ENCODE results near the gene APCDD1.

Gene APCDD1

GRCh38 chr18:10432781-10433180 is 21.7 kb upstream of the APCDD1 start:
- DNase-seq, result peak; percentile 69

- DNase-seq, result no peak
Measured at GRCh38 chr18:10436160-10436559, 18.3 kb upstream of the APCDD1 start.

GRCh38 chr18:10437837-10438236 is 16.6 kb upstream of the APCDD1 start:
- DNase-seq, result no peak

- DNase-seq, result no peak
Measured at GRCh38 chr18:10439898-10440297, 14.5 kb upstream of the APCDD1 start.

GRCh38 chr18:10440884-10441283 is 13.6 kb upstream of the APCDD1 start:
- DNase-seq, result no peak

- DNase-seq, result no peak
Measured at GRCh38 chr18:10441472-10441871, 13.0 kb upstream of the APCDD1 start.

- peak; percentile 8 for DNase-seq
Measured at GRCh38 chr18:10442551-10442971, 11.9 kb upstream of the APCDD1 start.

GRCh38 chr18:10443001-10443400 is 11.4 kb upstream of the APCDD1 start:
- DNase-seq, result no peak

- DNase-seq, result peak; percentile 57
Measured at GRCh38 chr18:10444314-10445006, 10.0 kb upstream of the APCDD1 start.

- DNase-seq, result no peak
Measured at GRCh38 chr18:10449396-10449795, 5.0 kb upstream of the APCDD1 start.

GRCh38 chr18:10450986-10451385 is 3.4 kb upstream of the APCDD1 start:
- DNase-seq, result no peak

GRCh38 chr18:10453261-10453805 is 1.1 kb upstream of the APCDD1 start:
- peak; percentile 46 for DNase-seq

- DNase-seq, result peak; percentile 75
Measured at GRCh38 chr18:10454681-10455557, 484 bp downstream of the APCDD1 start.

GRCh38 chr18:10455726-10456453 is 1.5 kb downstream of the APCDD1 start:
- DNase-seq, result peak; percentile 61

GRCh38 chr18:10456718-10457117 is 2.3 kb downstream of the APCDD1 start:
- peak; percentile 14 for DNase-seq

- DNase-seq, result no peak
Measured at GRCh38 chr18:10457128-10457527, 2.7 kb downstream of the APCDD1 start.

- no peak for DNase-seq
Measured at GRCh38 chr18:10457767-10458166, 3.3 kb downstream of the APCDD1 start.

GRCh38 chr18:10458691-10459090 is 4.3 kb downstream of the APCDD1 start:
- DNase-seq, result no peak

- peak; percentile 22 for DNase-seq
Measured at GRCh38 chr18:10459587-10459986, 5.2 kb downstream of the APCDD1 start.

GRCh38 chr18:10460414-10461018 is 6.1 kb downstream of the APCDD1 start:
- no peak for DNase-seq

GRCh38 chr18:10461989-10462388 is 7.6 kb downstream of the APCDD1 start:
- DNase-seq, result no peak

GRCh38 chr18:10462597-10462996 is 8.2 kb downstream of the APCDD1 start:
- DNase-seq, result no peak

- no peak for DNase-seq
Measured at GRCh38 chr18:10463096-10463495, 8.7 kb downstream of the APCDD1 start.
